HG03520 (cell line): ENCODE results near the gene MMP28.

Experiments used
- ATAC-seq: cut with Tn5 transposase; IDR thresholded peaks from one replicate; pipeline ENCODE4 v1.9.1; 2021; ENCODE audit warnings: mild to moderate bottlenecking, moderate library complexity; ENCODE audit not compliant: unreplicated experiment

MMP28 gene

DNA sequence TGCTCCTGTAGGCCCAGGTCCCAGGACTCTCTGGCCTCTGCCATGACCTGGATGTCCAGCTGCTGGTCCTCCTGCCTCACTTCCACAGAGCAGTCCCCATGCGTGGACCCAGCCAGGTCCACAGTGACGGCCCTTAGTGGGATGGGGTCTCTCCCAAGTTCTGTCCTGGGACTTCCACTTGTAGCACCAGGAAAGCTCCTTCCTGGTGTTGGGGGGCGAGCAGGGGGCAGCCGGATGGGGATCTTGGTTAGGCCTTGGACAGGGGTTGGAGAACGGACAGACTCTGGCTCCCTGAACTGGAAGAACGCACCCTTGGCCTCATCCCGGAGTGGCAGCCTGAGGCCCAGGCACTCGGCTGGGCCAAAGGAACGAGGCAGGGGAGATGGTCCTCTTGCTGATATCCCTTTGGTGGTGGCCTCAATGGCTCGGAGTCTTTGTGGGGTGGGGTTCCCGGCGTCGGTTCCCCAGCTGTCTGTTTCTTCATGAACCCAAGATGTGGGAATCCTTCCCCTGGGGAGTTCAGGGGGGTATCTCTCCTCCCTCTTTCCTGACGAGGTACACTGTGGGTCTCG, 49.6 kb downstream of the MMP28 start:
- ATAC-seq, result no peak

DNA sequence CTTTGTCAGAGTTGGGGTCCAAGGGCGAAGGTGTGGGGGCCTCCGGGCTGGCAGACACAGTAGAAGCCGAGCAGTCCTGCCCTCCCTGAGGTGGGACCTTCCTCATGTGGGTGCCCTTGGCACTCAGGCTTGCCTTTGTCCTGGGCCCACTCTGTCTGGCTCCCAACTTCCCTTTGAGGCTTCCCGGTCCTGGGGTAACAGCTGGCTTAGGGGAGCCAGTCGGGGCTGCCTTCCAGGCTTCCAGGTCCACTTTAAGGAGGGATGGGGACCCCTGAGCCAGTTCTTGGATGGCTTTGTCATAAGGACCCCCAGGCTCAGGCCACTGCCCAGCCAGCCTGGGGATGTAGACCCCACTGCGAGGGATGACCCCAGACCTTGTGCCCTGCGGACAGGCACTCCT, 50.2 kb downstream of the MMP28 start:
- no peak for ATAC-seq

DNA sequence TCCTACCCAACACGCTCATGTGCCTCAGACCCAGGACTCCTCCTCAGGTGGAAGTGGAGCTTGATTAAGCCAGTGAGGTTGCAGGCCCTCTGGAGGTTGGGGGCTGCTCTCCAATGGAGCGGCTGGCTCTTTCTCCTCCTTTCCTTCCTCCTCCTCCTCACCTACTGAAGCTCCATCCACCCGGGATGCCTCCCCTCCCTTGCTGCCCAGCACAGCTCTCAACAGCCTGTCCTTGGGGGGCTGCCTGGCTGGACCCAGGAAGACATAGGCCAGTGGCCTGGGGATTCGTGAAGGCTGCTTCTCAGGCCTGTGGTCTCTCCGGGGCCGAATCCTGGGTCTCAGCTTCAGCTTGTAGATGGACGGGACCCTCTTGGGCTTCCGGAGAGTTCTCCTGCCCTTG, 50.6 kb downstream of the MMP28 start:
- no peak for ATAC-seq

DNA sequence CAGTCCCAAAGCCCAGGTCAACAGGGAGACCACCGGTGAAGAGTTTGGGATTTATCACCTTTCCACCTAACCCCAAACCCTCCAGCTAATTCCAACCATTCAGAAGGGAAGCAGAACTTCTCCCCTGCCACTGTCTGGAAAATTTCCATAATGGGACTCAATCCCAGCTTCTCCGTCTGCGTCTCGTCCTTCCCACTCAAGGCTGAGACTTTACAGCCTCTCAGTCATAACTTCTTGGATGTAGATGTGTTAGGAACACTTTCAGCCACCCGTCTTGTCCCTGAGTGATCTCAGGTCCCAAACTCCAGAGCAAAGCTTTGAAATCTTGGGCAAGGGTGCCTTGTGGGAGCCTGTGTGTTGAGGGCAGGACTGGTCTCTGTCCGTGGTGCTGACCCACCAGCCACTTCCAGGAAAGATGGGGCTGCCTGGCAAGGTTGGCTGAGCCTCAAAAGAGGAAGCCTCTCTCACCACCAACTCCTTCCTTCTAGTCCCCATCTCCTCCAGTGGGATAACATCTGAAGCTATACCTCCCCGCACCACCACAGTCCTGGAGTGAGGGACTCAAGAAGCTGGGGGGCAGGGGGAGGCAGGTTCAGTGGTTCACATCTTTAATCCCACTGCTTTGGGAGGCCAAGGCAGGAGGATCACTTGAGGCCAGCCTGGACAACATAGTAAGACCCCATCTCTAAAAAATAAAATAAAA, 51.7 kb downstream of the MMP28 start:
- ATAC-seq, result no peak

DNA sequence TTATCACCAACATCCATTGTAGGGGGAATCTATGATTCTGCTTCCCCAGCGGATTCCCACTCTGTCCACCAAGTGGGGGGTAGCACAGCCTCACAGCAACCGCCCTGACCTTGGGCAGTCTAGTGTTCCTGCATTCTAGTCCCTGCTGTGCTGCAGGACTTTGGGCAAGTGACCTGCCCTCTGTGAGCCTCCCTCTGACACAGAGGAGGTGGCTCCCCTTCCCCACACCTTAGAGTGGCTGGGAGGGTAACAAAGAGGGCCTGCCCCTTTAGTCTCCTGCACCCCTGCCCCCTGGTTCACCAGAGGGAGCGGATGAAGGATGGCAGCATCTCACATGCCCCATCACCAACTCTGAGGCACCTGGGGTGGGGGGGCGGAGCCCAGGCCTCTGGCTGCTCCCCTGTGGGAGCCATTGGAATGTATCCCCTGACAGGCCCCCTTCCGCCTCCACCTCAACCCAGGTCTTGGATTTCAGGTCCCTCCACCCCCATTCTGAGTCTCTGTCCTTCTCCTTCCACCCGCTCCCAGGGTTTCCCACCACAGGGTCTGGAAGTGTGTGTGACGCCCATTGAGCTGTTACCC, 52.5 kb downstream of the MMP28 start:
- no peak for ATAC-seq

DNA sequence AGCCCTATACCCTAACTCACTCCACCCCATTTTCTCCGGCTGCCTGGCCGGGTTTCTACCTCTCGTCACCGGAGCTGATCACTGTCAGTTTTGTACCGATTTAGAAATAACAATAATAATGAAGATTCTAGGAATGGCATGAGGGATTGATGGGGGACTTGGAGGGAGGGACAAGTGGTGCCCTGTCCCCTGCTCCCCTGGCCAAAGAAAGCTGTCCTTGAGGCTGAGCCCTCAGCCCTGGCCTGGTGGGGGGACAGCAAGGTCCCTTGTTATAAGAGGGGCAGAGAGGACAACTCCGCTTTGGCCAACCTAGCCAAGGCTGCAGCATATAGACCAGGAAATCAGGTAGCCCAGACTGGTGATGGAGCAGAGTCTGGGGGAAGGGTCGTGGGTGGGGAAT, 52.9 kb downstream of the MMP28 start:
- no peak for ATAC-seq

DNA sequence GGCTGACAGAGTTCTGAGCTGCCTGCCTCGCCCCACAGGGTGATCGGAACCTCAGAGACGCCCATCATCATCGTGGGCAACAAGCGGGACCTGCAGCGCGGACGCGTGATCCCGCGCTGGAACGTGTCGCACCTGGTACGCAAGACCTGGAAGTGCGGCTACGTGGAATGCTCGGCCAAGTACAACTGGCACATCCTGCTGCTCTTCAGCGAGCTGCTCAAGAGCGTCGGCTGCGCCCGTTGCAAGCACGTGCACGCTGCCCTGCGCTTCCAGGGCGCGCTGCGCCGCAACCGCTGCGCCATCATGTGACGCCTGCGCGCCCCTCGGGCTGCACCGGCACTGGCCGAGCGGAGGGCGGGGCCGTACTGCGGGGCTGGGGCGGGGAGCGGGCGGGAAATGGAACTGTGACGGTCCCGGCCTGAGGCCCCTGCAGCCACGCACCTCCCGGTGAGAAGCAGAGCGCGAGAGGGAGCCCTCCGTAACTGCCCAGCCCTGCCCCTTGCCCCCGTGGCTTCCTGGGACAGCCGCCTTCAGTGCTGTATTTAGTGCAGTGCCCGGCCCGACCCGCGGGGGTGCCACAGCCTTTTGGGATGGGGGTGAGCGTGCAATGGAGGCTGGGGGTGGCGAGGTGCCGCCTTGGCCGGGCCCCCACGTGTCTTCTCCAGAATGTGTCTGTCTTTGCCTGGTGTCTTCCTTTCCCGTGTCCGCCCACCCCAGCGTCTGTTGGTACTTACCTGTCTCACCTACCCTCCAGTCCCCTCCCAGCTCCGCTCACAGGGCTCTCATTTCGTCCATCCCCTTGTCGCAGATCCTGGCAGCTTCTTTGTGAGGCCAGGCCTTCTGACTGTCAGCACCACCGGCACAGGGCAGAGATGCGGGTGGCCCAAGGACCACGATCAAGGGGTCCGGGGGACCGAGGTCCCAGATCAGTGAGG, 54.2 kb downstream of the MMP28 start:
- ATAC-seq, result no peak

DNA sequence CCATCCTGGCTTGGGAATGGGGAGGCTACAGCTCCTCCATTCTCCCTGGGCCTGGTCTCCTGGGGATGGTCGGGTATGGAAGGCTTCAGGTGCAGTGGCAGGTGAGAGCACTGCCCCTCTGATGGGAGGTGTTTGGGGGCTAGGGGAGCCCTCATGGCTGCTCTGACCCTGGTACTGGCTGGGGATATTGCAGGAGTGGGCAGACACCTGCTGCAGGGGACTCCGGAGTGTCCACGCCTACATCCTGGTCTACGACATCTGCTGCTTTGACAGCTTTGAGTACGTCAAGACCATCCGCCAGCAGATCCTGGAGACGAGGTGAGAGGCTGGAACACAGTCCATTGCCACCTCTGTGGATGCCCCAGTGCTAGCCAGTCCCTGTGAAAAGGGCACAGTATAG, 55.2 kb downstream of the MMP28 start:
- no peak for ATAC-seq

DNA sequence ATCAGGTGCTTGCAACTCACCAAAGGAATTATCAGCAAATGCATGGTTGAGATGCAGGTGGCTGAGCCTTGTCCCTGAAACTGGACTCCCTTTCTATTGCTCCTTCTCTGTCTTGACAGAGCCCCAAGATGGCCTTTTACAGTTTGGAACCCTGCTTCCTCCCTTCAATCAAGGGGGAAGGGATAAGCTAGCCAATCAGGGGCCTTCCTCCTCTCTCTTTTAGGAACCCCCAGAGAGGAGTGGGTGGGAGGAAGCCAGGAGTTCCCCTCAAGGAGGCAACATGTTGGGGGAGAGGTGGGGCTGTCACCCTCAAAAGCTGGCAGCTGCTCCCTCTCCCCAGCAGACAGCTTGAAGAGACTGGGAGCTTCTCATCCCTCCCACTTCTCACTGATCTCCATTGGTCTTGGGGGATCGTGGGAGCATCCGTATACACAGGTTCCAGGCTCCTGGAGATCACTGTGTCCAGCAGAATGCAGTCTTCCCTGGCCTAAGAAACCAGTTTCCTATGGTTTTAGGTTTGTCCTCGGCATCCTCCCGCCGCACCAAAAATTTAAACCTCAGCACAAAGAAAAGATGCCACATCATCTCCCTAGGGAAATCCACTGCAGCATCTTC, 56.8 kb downstream of the MMP28 start:
- no peak for ATAC-seq

DNA sequence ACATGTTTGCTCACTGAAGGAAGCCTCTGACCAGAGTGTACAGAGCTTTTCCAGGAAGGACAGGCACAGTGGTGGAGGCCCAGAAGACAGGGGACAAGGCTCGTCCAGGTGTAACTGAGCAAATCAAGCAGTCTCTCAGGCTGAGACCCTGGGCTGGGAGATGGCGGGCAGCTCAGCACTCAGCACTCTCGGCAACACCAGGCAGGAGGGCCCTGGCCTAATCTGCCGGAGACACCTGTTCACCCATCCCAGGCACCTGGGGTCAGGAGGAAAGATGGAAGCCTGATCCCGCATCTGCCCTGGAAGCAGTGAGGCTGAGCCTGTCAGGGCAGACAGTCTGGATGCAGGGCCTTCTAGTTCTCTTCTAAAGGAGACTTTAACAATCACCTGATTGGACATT, 59.2 kb downstream of the MMP28 start:
- no peak for ATAC-seq

DNA sequence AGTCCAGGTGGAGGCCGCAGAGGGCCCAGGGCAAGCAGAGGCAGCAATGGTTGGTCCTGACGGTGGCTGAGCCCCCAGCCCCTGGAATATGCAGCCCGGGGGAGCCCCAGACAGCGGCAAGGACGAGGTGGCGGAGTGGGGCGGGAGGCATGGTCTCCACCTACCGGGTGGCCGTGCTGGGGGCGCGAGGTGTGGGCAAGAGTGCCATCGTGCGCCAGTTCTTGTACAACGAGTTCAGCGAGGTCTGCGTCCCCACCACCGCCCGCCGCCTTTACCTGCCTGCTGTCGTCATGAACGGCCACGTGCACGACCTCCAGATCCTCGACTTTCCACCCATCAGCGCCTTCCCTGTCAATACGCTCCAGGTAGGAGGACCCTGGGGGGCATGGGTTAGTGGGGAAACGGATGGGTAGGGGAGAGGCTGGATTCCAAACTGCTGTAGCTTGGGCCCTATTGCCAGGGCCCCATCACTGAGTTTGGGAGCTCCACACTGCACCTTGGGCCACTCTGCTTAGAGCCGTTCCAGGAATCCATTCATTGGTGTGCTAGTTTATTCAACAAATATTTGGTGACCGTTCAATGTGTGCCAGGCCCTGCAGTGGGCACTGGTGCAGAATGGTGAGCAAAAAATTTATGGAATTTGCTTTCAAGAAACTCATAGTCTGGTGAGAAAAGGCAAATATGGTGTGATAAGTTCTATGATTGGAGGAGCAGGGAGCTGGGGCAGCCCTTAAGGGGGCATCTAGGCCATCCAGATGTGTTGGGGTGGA, 60.2 kb downstream of the MMP28 start:
- no peak for ATAC-seq

DNA sequence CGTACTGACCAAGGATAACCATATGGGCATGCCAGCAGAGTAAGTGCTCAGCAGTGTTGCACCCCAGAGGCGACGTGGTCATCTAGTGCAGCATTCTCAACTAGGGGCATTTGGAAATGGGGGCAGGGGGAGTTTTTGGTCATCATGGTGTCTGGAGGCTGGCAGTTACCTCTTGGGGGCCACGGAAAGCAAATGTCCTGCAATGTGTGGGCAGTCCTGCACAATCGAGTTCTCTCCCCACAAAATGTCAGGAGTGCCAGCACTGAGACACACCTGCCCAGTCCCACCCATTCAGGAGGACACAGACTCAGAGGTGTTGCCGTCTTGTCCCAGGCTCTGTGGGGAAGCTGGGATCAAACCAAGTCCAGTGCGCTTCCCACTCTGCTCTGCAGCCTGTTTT, 61.0 kb downstream of the MMP28 start:
- ATAC-seq, result no peak

DNA sequence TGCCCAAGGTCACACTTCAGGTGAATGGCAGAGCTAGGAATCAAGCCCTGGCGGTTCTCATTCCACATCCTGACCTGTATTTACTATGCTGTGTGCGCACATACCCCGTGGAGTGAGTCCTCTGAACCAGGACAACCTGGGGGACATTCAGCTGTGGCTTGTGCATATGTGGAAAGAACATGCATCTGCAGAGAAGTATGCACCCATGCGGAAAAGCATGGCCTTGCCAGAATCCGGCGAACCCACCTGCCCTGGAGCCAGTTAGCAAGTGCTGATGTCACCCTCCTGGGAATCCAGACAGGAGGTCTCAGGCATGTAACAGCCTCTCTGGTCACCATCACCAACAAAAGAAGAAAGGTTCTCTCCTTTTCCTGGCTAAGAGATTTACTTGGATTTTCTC, 62.1 kb downstream of the MMP28 start:
- no peak for ATAC-seq

DNA sequence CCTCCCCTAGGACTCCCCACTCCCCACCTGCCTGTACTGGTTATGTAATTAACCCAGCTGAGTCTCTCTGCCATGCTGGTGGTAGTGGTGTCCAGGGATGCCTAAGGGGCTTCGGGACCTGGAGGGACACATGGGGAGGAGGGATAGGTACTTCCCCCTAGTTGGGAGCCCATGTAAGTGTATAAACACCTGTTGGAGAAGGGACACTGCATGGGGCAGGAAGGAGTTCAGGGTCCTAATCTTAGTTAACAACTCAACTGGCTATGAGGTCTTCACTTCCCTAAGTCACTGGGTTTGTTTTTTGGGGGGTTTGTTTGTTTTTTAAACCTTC, 62.7 kb downstream of the MMP28 start:
- no peak for ATAC-seq

DNA sequence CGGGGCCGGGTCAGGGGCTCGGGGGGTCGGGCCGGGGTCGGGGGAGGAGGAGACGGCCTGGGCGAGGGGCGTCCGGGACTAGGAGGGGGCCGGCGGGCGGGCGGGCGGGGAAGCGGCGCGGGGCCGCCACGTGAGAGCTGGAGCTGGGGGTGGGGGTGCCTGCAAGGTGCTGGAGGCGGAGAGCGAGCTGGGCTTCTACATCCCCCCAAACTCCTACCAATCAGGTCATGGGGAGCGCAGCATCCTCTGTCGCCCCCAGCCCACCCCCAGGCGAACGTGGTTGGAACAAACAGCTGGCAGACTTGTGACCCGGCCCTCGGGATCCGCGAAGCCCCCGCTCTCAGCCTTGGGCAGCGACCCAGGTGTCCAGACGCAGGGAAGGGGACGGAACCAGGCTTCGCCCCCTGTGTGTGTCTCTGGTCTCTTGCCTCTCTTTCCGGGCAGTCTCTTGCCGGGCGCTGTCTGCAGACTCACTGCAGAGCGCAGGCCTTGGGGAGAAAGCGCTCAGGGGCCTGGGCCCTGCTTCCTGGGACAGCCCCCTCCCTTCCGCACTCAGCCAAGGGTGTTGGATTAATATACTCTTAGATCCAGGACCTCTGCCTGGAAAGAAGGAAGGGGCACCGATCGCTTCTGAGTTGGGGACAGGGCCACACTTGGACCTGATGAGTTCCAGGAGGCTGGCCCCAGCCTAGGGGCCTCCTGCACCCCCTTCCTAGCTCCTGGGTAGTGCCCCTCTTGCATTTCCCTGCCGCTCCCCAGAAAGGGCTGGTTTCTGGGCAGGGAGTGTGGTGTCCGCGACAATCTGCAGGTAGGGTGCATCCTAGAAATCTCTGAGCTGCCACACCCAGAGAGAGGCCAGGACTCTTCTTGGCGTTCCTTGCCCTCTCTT, 63.3 kb downstream of the MMP28 start:
- ATAC-seq, result no peak

DNA sequence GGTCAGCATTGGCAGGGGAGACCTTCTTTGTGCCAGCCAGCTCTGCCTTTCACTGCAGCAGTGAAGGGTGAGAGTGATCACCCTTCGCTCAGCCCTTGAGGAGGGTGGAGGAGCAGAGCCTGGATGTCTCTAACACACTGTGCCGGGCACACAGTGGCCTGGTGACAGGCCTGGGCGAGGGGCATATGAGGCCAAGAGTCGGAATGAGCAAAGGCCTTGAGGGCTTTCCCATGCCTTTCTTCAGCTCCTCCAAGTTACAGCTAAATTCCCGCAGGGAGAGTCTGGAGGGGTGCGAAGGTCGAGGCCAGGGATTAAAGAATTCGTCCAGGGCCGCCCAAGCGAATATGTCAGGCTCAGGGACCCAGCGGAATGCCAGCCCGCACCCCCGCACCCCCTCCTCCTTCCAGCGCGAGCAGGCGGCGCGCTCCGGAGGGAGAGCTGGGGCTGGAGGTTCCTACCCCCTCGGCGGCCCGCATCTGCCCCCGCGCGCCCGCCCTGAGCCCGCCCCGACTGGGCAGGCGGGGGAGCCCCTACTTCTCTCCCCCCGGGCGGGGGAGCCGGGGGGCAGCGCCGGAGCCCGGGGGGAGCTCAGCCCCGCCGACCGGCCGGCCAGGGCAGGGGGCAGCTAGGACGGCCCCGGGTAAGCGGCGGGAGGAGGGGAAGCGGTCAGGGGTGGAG, 64.1 kb downstream of the MMP28 start, which contains the start of gene RASL10B:
TSS of gene RASL10B (plus strand) at position 401 of the 678 bp plus-strand sequence. CDS start 3,546 bp downstream, outside the sequence.
- ATAC-seq, result no peak

DNA sequence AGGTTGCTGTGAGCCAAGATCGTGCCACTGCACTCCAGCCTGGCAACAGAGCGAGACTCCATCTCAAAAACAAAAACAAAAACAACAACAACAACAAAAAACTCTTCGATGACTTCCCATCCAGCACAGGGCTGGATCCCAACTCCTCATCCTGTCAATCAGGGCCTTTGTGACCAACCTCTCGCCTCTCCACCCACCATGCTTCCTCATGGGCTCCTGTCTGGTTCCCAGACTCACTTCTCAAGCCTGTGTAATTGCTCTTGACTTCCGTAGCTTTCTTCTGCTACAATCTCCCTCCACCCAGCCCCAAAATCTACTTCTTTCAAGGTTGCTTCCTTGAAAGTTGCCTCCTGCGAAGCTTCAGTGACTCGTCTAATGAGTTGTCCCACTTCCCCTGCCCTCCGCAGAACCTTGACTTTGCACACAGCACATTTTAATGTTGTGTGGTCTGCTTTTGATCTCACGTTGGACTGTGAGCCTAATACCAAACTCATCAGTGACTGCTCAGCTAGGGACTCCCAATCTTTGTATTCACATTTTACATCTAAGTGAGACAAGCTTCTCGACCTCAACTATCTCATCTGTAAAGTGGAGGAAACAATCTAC, 64.9 kb downstream of the MMP28 start:
- no peak for ATAC-seq

DNA sequence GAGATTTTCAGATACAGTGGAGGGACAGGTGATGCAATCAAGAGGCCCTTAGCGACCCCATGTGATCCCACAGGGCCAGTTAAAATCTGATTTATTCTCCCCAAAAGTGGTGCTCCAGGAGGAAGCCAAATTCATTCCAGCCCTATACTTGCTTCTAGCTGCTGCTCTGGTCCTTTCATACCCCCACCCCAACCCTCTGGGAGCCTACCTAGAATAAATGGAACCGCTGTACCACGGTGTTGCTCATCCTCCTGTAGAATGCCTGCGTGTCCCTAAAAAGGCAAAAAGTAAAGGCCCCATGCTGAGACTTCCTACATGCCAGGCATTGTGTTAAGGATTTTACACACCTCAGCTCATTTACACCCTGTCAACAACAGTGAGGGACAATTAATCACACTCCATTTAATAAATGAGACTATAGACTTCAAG, 66.0 kb downstream of the MMP28 start:
- ATAC-seq, result no peak
